ENCODE results near the gene RNF214.
"Not testable (repeated sequence)": the region's sequence is repeated elsewhere in the genome, so short reads cannot be mapped to it uniquely, and the experiment has no call there.

RNF214 gene

GRCh38 chr11:117313091-117313490 lies 80.6 kb downstream of the RNF214 start:
- DNase-seq, result no peak

- no peak for DNase-seq
Measured at GRCh38 chr11:117313828-117314768, 81.6 kb downstream of the RNF214 start.

GRCh38 chr11:117314840-117315239 lies 82.4 kb downstream of the RNF214 start:
- no peak for DNase-seq

GRCh38 chr11:117315285-117316196 lies 83.1 kb downstream of the RNF214 start:
- peak in 1 of 56 donors; percentile 41 for DNase-seq

GRCh38 chr11:117316197-117316961 lies 83.9 kb downstream of the RNF214 start, which contains the start of gene BACE1:
Gene BACE1, minus strand, starts transcription at chr11:117316256. Its CDS starts 461 bp downstream, at chr11:117315795.
- peak; percentile 16 to 93 (median 82) for DNase-seq

- no peak for DNase-seq
Measured at GRCh38 chr11:117318738-117319137, 86.3 kb downstream of the RNF214 start.

GRCh38 chr11:117319214-117319840 lies 86.9 kb downstream of the RNF214 start:
- no peak for DNase-seq

GRCh38 chr11:117327255-117327566 lies 94.7 kb downstream of the RNF214 start:
- not testable (repeated sequence) for DNase-seq

GRCh38 chr11:117327567-117328374 lies 95.3 kb downstream of the RNF214 start, which contains the start of gene CEP164:
Gene CEP164, plus strand, starts transcription at chr11:117327854. Its CDS starts 10,733 bp downstream, at chr11:117338587.
- peak; percentile 80 to 97 (median 94) for DNase-seq

- peak in 8 of 56 donors; percentile 5 to 70 (median 56) for DNase-seq
Measured at GRCh38 chr11:117328375-117329010, 96.0 kb downstream of the RNF214 start.

GRCh38 chr11:117332843-117333242 lies 100.4 kb downstream of the RNF214 start:
- no peak for DNase-seq

- peak in 2 of 56 donors; percentile 7 to 11 for DNase-seq
Measured at GRCh38 chr11:117333917-117334316, 101.4 kb downstream of the RNF214 start.

GRCh38 chr11:117334896-117335295 lies 102.4 kb downstream of the RNF214 start:
- DNase-seq, result no peak

- no peak for DNase-seq
Measured at GRCh38 chr11:117335399-117335798, 102.9 kb downstream of the RNF214 start.

All from amygdala (tissue), 56 donors.